SK-N-MC (cell line): ENCODE data around the gene MPRIP.

Source experiments
- EZH2 ChIP-seq: fragments of 200-600 bp; sonication (generic); IDR thresholded peaks from one replicate; pipeline ENCODE4 v1.6.1; 2017; ENCODE audit warnings: antibody characterized with exemption
- POLR2AphosphoS5 ChIP-seq: IDR thresholded peaks from 2 replicates; pipeline ENCODE4 v1.6.1; 2012; ENCODE audit warnings: mild to moderate bottlenecking, low read depth, low read length, borderline replicate concordance

DNA sequence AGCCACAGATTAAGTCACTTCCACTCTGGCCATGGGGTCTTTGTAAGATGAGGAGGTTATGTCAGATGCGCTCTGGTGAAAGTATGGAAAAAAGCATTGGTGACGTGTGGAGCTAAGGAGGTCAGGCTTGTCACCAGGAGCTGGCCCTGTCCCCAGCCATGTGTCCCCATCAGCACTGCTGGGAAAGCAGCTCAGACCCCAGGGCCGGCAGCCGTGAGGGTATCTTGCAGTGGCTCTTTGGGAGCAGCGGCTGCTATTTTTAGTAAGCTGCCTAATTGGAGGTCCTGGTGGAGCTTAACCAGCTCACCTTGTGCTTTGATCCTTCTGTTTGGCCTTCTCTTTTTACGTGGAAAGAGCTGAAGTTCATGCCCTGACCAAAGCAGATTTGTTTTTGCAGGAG is 60.9 kb downstream of the MPRIP start:
- TF ChIP-seq EZH2 (no peak), POLR2AphosphoS5 (no peak)
